Kidney (tissue), 14 donors: ENCODE results near the gene ZNF488. TPM values are rescaled to one million over a fixed set of nuclear protein-coding genes. Genes with fewer than 3 reads are reported as not detected.

Source experiments
- DNase-seq, 5 donors: peaks; one replicate each; pipeline ENCODE4 v3.0.0-alpha.2; 2013 to 2020
- FAIRE-seq: peaks from 2 replicates; lab custom pipeline; 2012; peaks lifted over from hg19 to GRCh38; lab: Jason Lieb, UNC
- H3K27ac ChIP-seq, 2 donors: one replicate each; pipeline ENCODE4 v1.7.0; 2013; ENCODE audit warnings: low read depth in 2 of 2, low read length in 2 of 2, inconsistent platforms in 1 of 2
- H3K27me3 ChIP-seq: one replicate; pipeline ENCODE4 v1.7.1; 2013; ENCODE audit warnings: low read length, inconsistent platforms; ENCODE audit not compliant: control insufficient read depth, insufficient read depth
- H3K36me3 ChIP-seq, 3 donors: one replicate each; pipeline versions ENCODE4 v1.7.0 to v1.7.1; 2013; ENCODE audit warnings: low read length in 3 of 3, control low read depth in 1 of 3, inconsistent platforms in 1 of 3; ENCODE audit not compliant: insufficient read depth in 3 of 3, control insufficient read depth in 2 of 3
- H3K4me1 ChIP-seq, 3 donors: one replicate each; pipeline versions ENCODE4 v1.7.0 to v1.7.1; 2013; ENCODE audit warnings: low read length in 3 of 3, inconsistent platforms in 1 of 3, low read depth in 1 of 3; ENCODE audit not compliant: control insufficient read depth in 2 of 3, insufficient read depth in 2 of 3
- H3K4me3 ChIP-seq, 3 donors: one replicate each; pipeline versions ENCODE4 v1.7.0 to v1.8.1; 2013; ENCODE audit warnings: low read length in 3 of 3, control low read depth in 1 of 3, inconsistent platforms in 1 of 3
- H3K9ac ChIP-seq, 3 donors: one replicate each; pipeline versions ENCODE4 v1.7.0 to v1.7.1; 2013; ENCODE audit warnings: low read length in 3 of 3, control low read depth in 1 of 3, inconsistent platforms in 1 of 3
- H3K9me3 ChIP-seq, 3 donors: one replicate each; pipeline versions ENCODE4 v1.7.0 to v1.7.1; 2013; ENCODE audit warnings: low read length in 3 of 3, control low read depth in 1 of 3, inconsistent platforms in 1 of 3; ENCODE audit not compliant: control insufficient read depth in 2 of 3, insufficient read depth in 1 of 3
- intact Hi-C: fragments of 100-400 bp; cut with DNase I; formaldehyde crosslinking; loops from one replicate; pipeline ENCODE4 v1.11.1; 2022
- polyA plus RNA-seq: library from polyadenylated mRNA; stranded (reverse); fragments of 350-450 nt; fragmentation: Illumina TruSeq; extraction: RNeasy Lipid Tissue Mini Kit (QIAGEN cat#74804); gene quantifications from one replicate; pipeline ENCODE4 v1.2.3, GENCODE V29; 2014; ENCODE audit warnings: low read depth, low replicate concordance; ENCODE audit not compliant: insufficient read depth
- total RNA-seq: library from RNA; stranded (reverse); fragmentation: NEBNext Ultra II Directional; extraction: Animal tissue kit (Norgen Biotek cat#: 25700); gene quantifications from one replicate; pipeline ENCODE4 v1.2.1, GENCODE V29; 2021
- TF ChIP-seq, protein P1 (sequence below): IDR thresholded peaks from 3 replicates; pipeline ENCODE4 v1.5.1; 2012; ENCODE audit warnings: mild to moderate bottlenecking, moderate library complexity, borderline replicate concordance; ENCODE audit not compliant: insufficient read depth; ENCODE audit errors: extremely low read depth
- donor health status: control.
- donor health status: control.
- donor health status: control.
- donor health status: control.
- donor health status: control.
- donor health status: DM: yes; HTN: yes; CAD: no.
- donor health status: Normal renal cell carcinoma (clear cell type).

Gene ZNF488
- total and polyA plus RNA-seq, 2 donors from 2014 or later: 0.09 to 4.0 TPM

DNA sequence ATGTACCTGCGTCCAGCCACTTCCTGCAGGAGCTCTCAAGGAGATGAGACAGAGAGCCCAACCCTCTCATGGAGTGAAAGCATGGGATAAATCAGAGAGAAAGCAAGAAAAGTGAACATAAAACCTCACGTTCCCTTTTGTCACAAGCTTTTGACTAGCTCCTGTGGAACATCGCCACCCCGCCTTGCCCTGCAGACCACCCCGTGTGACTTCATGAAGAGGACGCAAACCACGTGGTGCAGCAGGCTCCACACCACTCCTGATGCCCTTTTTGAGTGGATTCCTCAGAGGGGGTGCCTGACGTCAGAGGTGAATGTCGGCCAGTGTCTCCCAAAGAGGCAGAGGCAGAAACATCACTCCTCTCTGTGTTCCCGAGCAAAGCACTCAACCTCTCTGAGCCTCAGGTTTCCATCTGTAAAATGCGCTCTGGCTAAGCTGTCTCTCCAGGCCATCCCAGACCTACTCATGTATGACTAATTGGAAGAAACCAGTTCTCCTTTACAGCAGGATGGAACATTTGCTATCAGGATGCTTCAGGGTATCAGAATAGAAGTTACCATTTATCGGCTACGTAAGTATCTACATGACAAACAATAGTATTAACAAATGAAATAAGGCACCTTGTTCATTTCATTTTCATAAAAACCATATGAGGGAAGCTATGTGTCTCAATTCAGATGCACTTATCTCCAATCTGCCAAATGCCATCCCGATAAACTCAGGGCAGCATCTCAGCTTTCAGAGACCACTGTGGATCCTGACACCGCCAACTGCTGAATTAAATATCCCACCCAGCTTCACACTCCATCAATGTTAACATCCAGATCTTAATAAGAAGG, 5.3 kb downstream of the ZNF488 start:
- DNase-seq: peak in 1 of 5 donors; percentile 8
- H3K27me3 ChIP-seq: no peaks in the 10 kb centered on the region
- no peaks in the 10 kb centered on the region for H3K9me3 ChIP-seq
- FAIRE-seq: no peak
- TF ChIP-seq, protein P1, sequence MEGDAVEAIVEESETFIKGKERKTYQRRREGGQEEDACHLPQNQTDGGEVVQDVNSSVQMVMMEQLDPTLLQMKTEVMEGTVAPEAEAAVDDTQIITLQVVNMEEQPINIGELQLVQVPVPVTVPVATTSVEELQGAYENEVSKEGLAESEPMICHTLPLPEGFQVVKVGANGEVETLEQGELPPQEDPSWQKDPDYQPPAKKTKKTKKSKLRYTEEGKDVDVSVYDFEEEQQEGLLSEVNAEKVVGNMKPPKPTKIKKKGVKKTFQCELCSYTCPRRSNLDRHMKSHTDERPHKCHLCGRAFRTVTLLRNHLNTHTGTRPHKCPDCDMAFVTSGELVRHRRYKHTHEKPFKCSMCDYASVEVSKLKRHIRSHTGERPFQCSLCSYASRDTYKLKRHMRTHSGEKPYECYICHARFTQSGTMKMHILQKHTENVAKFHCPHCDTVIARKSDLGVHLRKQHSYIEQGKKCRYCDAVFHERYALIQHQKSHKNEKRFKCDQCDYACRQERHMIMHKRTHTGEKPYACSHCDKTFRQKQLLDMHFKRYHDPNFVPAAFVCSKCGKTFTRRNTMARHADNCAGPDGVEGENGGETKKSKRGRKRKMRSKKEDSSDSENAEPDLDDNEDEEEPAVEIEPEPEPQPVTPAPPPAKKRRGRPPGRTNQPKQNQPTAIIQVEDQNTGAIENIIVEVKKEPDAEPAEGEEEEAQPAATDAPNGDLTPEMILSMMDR: no peak
- H3K4me3 ChIP-seq: no peak overlapping the region
- no peaks in the 10 kb centered on the region for H3K36me3 ChIP-seq
- intact Hi-C loops: no loop called here
- no peak overlapping the region for H3K9ac ChIP-seq
- H3K4me1 ChIP-seq: peaks cover 0 to 7% (median 0%) of the 10 kb centered on the region in 3 donors
- H3K27ac ChIP-seq: no peak overlapping the region

DNA sequence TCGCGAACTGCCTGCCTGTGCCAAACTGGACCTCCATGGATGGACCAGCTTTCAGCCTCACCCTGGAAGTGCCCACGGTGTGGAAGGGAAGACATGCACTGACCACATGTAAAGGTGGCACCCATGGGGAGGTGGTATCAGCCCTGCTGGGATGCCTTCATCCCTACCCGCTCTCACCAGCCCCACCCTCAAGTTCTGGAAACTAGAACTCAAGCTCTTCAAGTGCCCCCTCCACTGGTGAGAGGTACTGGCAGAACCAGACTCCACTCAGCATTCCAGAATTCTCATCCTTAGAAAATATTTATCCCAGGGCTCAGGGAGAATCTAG, 5.9 kb downstream of the ZNF488 start:
- no peak overlapping the region for H3K27ac ChIP-seq
- no peaks in the 10 kb centered on the region for H3K27me3 ChIP-seq
- peaks cover 0 to 7% (median 0%) of the 10 kb centered on the region in 3 donors for H3K4me1 ChIP-seq
- TF ChIP-seq, protein P1: no peak
- H3K9me3 ChIP-seq: no peaks in the 10 kb centered on the region
- no peak overlapping the region for H3K4me3 ChIP-seq
- no peak overlapping the region for H3K9ac ChIP-seq
- no peak for FAIRE-seq
- intact Hi-C loops: no loop called here
- H3K36me3 ChIP-seq: no peaks in the 10 kb centered on the region
- DNase-seq: peak in 1 of 5 donors; percentile 8

DNA sequence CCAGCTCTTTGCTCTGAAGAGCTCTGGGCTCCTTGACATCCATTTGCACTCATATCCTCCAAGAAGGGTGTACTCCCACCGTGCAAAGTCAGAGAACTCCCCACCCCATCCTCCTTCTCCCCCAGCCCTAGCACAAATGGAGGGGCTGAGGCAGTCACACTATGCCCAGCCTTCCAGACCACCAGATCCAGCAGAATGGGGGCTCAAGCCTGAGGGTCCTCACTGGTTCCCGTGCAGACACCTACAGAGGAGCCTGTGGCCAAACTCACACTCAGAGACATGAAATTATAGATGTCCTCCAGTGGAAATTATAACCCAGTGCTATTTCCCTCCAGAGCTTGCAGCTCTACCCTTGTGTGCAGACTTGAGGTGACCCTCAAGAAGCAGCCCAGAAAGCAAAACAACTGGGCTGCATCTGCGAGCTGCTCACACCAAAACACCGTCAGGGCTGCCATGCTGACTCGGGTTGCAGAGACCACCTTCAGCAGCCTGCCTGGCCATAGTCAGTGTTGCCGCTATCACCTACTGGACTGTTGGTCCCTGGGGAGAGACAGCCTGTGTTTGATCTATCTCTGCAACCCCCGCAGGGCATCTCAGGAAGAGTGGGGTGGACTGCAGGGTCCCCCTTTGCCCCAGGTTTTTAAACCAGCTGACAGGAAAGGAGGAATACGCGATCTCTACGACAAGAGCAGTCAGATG, 7.4 kb downstream of the ZNF488 start:
- Histone ChIP-seq H3K9ac (no peak overlapping the region), H3K27ac (no peak overlapping the region), H3K9me3 (no peaks in the 10 kb centered on the region), H3K27me3 (no peaks in the 10 kb centered on the region), H3K4me3 (no peak overlapping the region), H3K36me3 (no peaks in the 10 kb centered on the region), H3K4me1 (peaks cover 0 to 7% (median 0%) of the 10 kb centered on the region in 3 donors)
- DNase-seq (peak in 2 of 5 donors; percentile 6 to 42), FAIRE-seq (no peak)
- TF ChIP-seq, protein P1: no peak
- intact Hi-C loops: no loop called here
